ENCODE measurements around the gene SND1.

GRCh38 chr7:128000854-128001265, 348.9 kb downstream of the SND1 start:
- TF ChIP-seq RARB (CRISPR knock-in tag; IDR thresholded peaks at IDR 0.05) (no peak), CSDC2 (CRISPR knock-in tag; IDR thresholded peaks at IDR 0.05) (no peak), ISL1 (CRISPR knock-in tag; IDR thresholded peaks at IDR 0.05) (no peak), ZNF70 (CRISPR knock-in tag; IDR thresholded peaks at IDR 0.05) (no peak), PATZ1 (CRISPR knock-in tag; IDR thresholded peaks at IDR 0.05; ENCODE audit: borderline replicate concordance) (no peak)
